KBM-7 (cell line): ENCODE measurements around the gene RTL1.

Experiments
- DNase-seq: peaks from one replicate; pipeline ENCODE4 v3.0.0-alpha.2; 2015
- in situ Hi-C: fragments of 300-500 bp; cut with MboI; formaldehyde crosslinking; loops from 2 replicates; pipeline ENCODE4 v1.14.3; 2020; ENCODE audit warnings: low sequenced_read_pairs, low pct_unique_long_range_greater_than_20kb, mixed read lengths

Gene RTL1

GRCh38 chr14:100885617-100886016 is 17.9 kb downstream of the RTL1 start:
- DNase-seq, result no peak
- in situ Hi-C loops, result loop anchor here (25.0 kb wide), 1 partner anchor 498 kb away; the partner anchor contains the start of gene WDR25

GRCh38 chr14:100885196-100885595 is 18.3 kb downstream of the RTL1 start:
- no peak for DNase-seq

GRCh38 chr14:100884456-100884855 is 19.1 kb downstream of the RTL1 start:
- in situ Hi-C loops, result loop anchor here (25.0 kb wide), 1 partner anchor 497 kb away; the partner anchor contains the start of gene WDR25
- no peak for DNase-seq

More at GRCh38 chr14:100885196-100885595, 18.3 kb downstream of the RTL1 start:
- in situ Hi-C loops, result loop anchor here (25.0 kb wide), 1 partner anchor 498 kb away; the partner anchor contains the start of gene WDR25

- no peak for DNase-seq
Measured at GRCh38 chr14:100883789-100884101, 19.8 kb downstream of the RTL1 start.

GRCh38 chr14:100882991-100883788 is 20.3 kb downstream of the RTL1 start:
- no peak for DNase-seq
- in situ Hi-C loops, result loop anchor here (25.0 kb wide), 1 partner anchor 496 kb away; the partner anchor contains the start of gene WDR25

More at GRCh38 chr14:100883789-100884101, 19.8 kb downstream of the RTL1 start:
- in situ Hi-C loops, result loop anchor here (25.0 kb wide), 1 partner anchor 496 kb away; the partner anchor contains the start of gene WDR25

GRCh38 chr14:100882026-100882967 is 21.2 kb downstream of the RTL1 start:
- no peak for DNase-seq
- in situ Hi-C loops, result loop anchor here (25.0 kb wide), 1 partner anchor 495 kb away; the partner anchor contains the start of gene WDR25

- in situ Hi-C loops, result loop anchor here (25.0 kb wide), 1 partner anchor 494 kb away; the partner anchor contains the start of gene WDR25
- no peak for DNase-seq
Measured at GRCh38 chr14:100881211-100882025, 22.1 kb downstream of the RTL1 start.

GRCh38 chr14:100880271-100881101 is 23.0 kb downstream of the RTL1 start:
- in situ Hi-C loops, result loop anchor here (25.0 kb wide), 1 partner anchor 493 kb away; the partner anchor contains the start of gene WDR25
- no peak for DNase-seq

- in situ Hi-C loops, result loop anchor here (25.0 kb wide), 1 partner anchor 492 kb away; the partner anchor contains the start of gene WDR25
- DNase-seq, result no peak
Measured at GRCh38 chr14:100879782-100880181, 23.7 kb downstream of the RTL1 start.

- DNase-seq, result no peak
- in situ Hi-C loops, result loop anchor here (25.0 kb wide), 1 partner anchor 492 kb away; the partner anchor contains the start of gene WDR25
Measured at GRCh38 chr14:100879194-100879593, 24.3 kb downstream of the RTL1 start.

GRCh38 chr14:100878271-100879146 is 25.0 kb downstream of the RTL1 start:
- in situ Hi-C loops, result loop anchor here (25.0 kb wide), 1 partner anchor 491 kb away; the partner anchor contains the start of gene WDR25
- no peak for DNase-seq

GRCh38 chr14:100875861-100876590 is 27.5 kb downstream of the RTL1 start:
- in situ Hi-C loops, result loop anchor here (25.0 kb wide), 1 partner anchor 489 kb away; the partner anchor contains the start of gene WDR25
- no peak for DNase-seq

- in situ Hi-C loops, result loop anchor here (25.0 kb wide), 1 partner anchor 488 kb away; the partner anchor contains the start of gene WDR25
- no peak for DNase-seq
Measured at GRCh38 chr14:100875126-100875525, 28.4 kb downstream of the RTL1 start.

- in situ Hi-C loops, result loop anchor here (25.0 kb wide), 1 partner anchor 487 kb away; the partner anchor contains the start of gene WDR25
Measured at GRCh38 chr14:100874411-100875091, 29.0 kb downstream of the RTL1 start.

GRCh38 chr14:100874051-100874410 is 29.5 kb downstream of the RTL1 start:
- no peak for DNase-seq
- in situ Hi-C loops, result no loop called here

More at GRCh38 chr14:100874411-100875091, 29.0 kb downstream of the RTL1 start:
- DNase-seq, result no peak
